GM23248 (cell line): ENCODE data around the gene SMIM36. TPM values are rescaled to one million over a fixed set of nuclear protein-coding genes. Genes with fewer than 3 reads are reported as not detected.
"Not testable (repeated sequence)": the region's sequence is repeated elsewhere in the genome, so short reads cannot be mapped to it uniquely, and the experiment has no call there.

Source experiments
- DNase-seq: peaks from one replicate; pipeline ENCODE4 v3.0.0-alpha.2; 2015
- H2AFZ ChIP-seq: fragments of 200-600 bp; sonication (generic); 2 replicates; pipeline ENCODE4 v1.6.1; 2016; ENCODE audit warnings: antibody characterized with exemption
- H3F3A ChIP-seq: fragments of 200-600 bp; sonication (generic); 2 replicates; pipeline ENCODE4 v1.6.1; 2016; ENCODE audit warnings: mild to moderate bottlenecking, antibody characterized with exemption, mixed run types; ENCODE audit not compliant: insufficient read depth
- H3K27ac ChIP-seq: fragments of 200-600 bp; sonication (generic); 2 replicates; pipeline ENCODE4 v1.5.1; 2016; ENCODE audit warnings: mild to moderate bottlenecking
- H3K27me3 ChIP-seq: fragments of 200-600 bp; sonication (generic); replicated peaks from 2 replicates; pipeline ENCODE4 v1.6.1; 2016; ENCODE audit warnings: mild to moderate bottlenecking; ENCODE audit not compliant: insufficient read depth
- H3K36me3 ChIP-seq: fragments of 200-600 bp; sonication (generic); 2 replicates; pipeline ENCODE4 v1.6.1; 2016; ENCODE audit warnings: low read depth, mild to moderate bottlenecking
- H3K4me1 ChIP-seq: fragments of 200-600 bp; sonication (generic); 2 replicates; pipeline ENCODE4 v1.6.1; 2016; ENCODE audit warnings: mild to moderate bottlenecking; ENCODE audit not compliant: insufficient read depth
- H3K4me2 ChIP-seq: fragments of 200-600 bp; sonication (generic); one replicate; pipeline ENCODE4 v1.6.1; 2016; ENCODE audit warnings: mild to moderate bottlenecking; ENCODE audit not compliant: unreplicated experiment
- H3K4me3 ChIP-seq: fragments of 200-600 bp; sonication (generic); 2 replicates; pipeline ENCODE4 v1.5.1; 2016; ENCODE audit warnings: mild to moderate bottlenecking
- H3K79me2 ChIP-seq: fragments of 200-600 bp; sonication (generic); 2 replicates; pipeline ENCODE4 v1.6.1; 2016; ENCODE audit warnings: mild to moderate bottlenecking; ENCODE audit not compliant: insufficient read depth
- H3K9ac ChIP-seq: fragments of 200-600 bp; sonication (generic); 2 replicates; pipeline ENCODE4 v1.6.1; 2016; ENCODE audit warnings: mild to moderate bottlenecking
- H3K9me2 ChIP-seq: fragments of 200-600 bp; sonication (generic); 2 replicates; pipeline ENCODE4 v1.6.1; 2016; ENCODE audit warnings: mixed run types, mild to moderate bottlenecking, moderate library complexity; ENCODE audit not compliant: insufficient read depth
- H3K9me3 ChIP-seq: fragments of 200-600 bp; sonication (generic); one replicate; pipeline ENCODE4 v1.6.1; 2017; ENCODE audit warnings: low read depth
- H4K20me1 ChIP-seq: fragments of 200-600 bp; sonication (generic); 2 replicates; pipeline ENCODE4 v1.6.0; 2016; ENCODE audit not compliant: insufficient read depth
- EZH2 ChIP-seq: fragments of 200-600 bp; sonication (generic); IDR thresholded peaks from 2 replicates; pipeline ENCODE4 v1.6.1; 2018; ENCODE audit warnings: antibody characterized with exemption, mild to moderate bottlenecking; ENCODE audit not compliant: insufficient read depth, poor library complexity, severe bottlenecking
- EZH2phosphoT487 ChIP-seq: fragments of 200-600 bp; sonication (generic); IDR thresholded peaks from 2 replicates; pipeline ENCODE4 v1.6.1; 2018; ENCODE audit warnings: antibody characterized with exemption, moderate library complexity, mild to moderate bottlenecking, low read depth; ENCODE audit not compliant: insufficient read depth
- WGBS, 2 experiments: methylation state at CpG; one replicate each; pipeline ENCODE4 v1.1.6; 2015 to 2017; ENCODE audit warnings: low lambda C conversion rate in 2 of 2, low coverage in 1 of 2; ENCODE audit errors: missing lambda C conversion rate in 2 of 2; 5-methylcytosine and 5-hydroxymethylcytosine counted together
- in situ Hi-C: fragments of 300-500 bp; cut with MboI; formaldehyde crosslinking; loops from 2 replicates; pipeline ENCODE4 v1.15.0; 2020
- polyA plus RNA-seq: library from polyadenylated mRNA; unstranded; fragments of >200 nt; fragmentation: Nextera tagmentation; extraction: Ambion mirVana; gene quantifications from 2 replicates; pipeline ENCODE4 v1.2.1, GENCODE V29; 2016
- total RNA-seq: library from RNA; depleted of rRNA; stranded (reverse); fragments of >200 nt; shearing (Covaris generic); gene quantifications from 2 replicates; pipeline ENCODE4 v1.2.3, GENCODE V29; 2014

The SMIM36 gene
- total and polyA plus RNA-seq, 2 experiments from 2014 or later, result not detected

GRCh38 chr17:55446581-55447205 lies 64.6 kb downstream of the SMIM36 start:
- DNase-seq, result no peak
- no peaks in the 10 kb centered on the region for H3K36me3 ChIP-seq
- in situ Hi-C loops, result no loop called here

GRCh38 chr17:55446004-55446403 lies 65.2 kb downstream of the SMIM36 start:
- in situ Hi-C loops, H3K9me3 ChIP-seq, H2AFZ ChIP-seq, H3K79me2 ChIP-seq, H3K36me3 ChIP-seq, H3K27me3 ChIP-seq, H3F3A ChIP-seq, H4K20me1 ChIP-seq, H3K4me2 ChIP-seq, H3K4me3 ChIP-seq, H3K27ac ChIP-seq, H3K9me2 ChIP-seq, H3K4me1 ChIP-seq, DNase-seq, H3K9ac ChIP-seq: not testable (repeated sequence)
- 80 to 82% methylated on average over 4 of the region's 4 CpGs for WGBS, 2 experiments

More at GRCh38 chr17:55446581-55447205, 64.6 kb downstream of the SMIM36 start:
- Histone ChIP-seq H3K4me3 (no peak overlapping the region), H2AFZ (no peak overlapping the region), H3K27ac (no peak overlapping the region), H3F3A (peaks cover 9% of the 10 kb centered on the region), H3K9me2 (no peaks in the 10 kb centered on the region), H3K4me1 (peaks cover 16% of the 10 kb centered on the region), H3K9ac (no peak overlapping the region), H4K20me1 (no peaks in the 10 kb centered on the region), H3K79me2 (no peaks in the 10 kb centered on the region), H3K9me3 (no peaks in the 10 kb centered on the region), H3K4me2 (no peak overlapping the region), H3K27me3 (no peaks in the 10 kb centered on the region)
- TF ChIP-seq EZH2phosphoT487, result no peak
- no peak for TF ChIP-seq EZH2
- WGBS, 2 experiments, result 89 to 93% methylated on average over 4 of the region's 4 CpGs

- Histone ChIP-seq H3K4me1 (peaks cover 7% of the 10 kb centered on the region), H2AFZ (no peak overlapping the region), H3K9ac (no peak overlapping the region), H3K36me3 (no peaks in the 10 kb centered on the region), H3K27me3 (no peaks in the 10 kb centered on the region), H3K4me2 (no peak overlapping the region), H3F3A (no peaks in the 10 kb centered on the region; the same call in 1 of the 2 replicates), H3K79me2 (no peaks in the 10 kb centered on the region), H4K20me1 (no peaks in the 10 kb centered on the region), H3K9me3 (no peaks in the 10 kb centered on the region), H3K4me3 (no peak overlapping the region), H3K9me2 (no peaks in the 10 kb centered on the region), H3K27ac (no peak overlapping the region)
- no peak for DNase-seq
- in situ Hi-C loops, result no loop called here
- 67 to 70% methylated on average over 6 of the region's 6 CpGs for WGBS, 2 experiments
- TF ChIP-seq EZH2 (no peak), EZH2phosphoT487 (no peak)
These were observed 66.5 kb downstream of the SMIM36 start for GRCh38 chr17:55444471-55445441.

- no peak overlapping the region for H3K9ac ChIP-seq
- DNase-seq, result no peak
- TF ChIP-seq EZH2 (no peak), EZH2phosphoT487 (no peak)
- H3K4me1 ChIP-seq, result peaks cover 7% of the 10 kb centered on the region
- H3K36me3 ChIP-seq, result no peaks in the 10 kb centered on the region
- no peaks in the 10 kb centered on the region for H3K79me2 ChIP-seq
- H3K9me3 ChIP-seq, result no peaks in the 10 kb centered on the region
- H3K9me2 ChIP-seq, result no peaks in the 10 kb centered on the region
- no peaks in the 10 kb centered on the region for H3K27me3 ChIP-seq
- in situ Hi-C loops, result no loop called here
- no peaks in the 10 kb centered on the region for H4K20me1 ChIP-seq
- no peak overlapping the region for H3K27ac ChIP-seq
- WGBS, 2 experiments, result 96 to 97% methylated on average over 10 of the region's 10 CpGs
- no peaks in the 10 kb centered on the region; the same call in 1 of the 2 replicates for H3F3A ChIP-seq
- H2AFZ ChIP-seq, result no peak overlapping the region
- H3K4me2 ChIP-seq, result no peak overlapping the region
- H3K4me3 ChIP-seq, result no peak overlapping the region
These were observed 67.3 kb downstream of the SMIM36 start for GRCh38 chr17:55443904-55444303.
